ENCODE results near the gene MAPK6. TPM values are rescaled to one million over a fixed set of nuclear protein-coding genes. Genes with fewer than 3 reads are reported as not detected.

The MAPK6 gene
- total and polyA plus RNA-seq, 11 donors, result 3.6 to 26.2 (median 17.5) TPM

- H3K27me3 ChIP-seq, result peaks cover 7 to 22% (median 18%) of the 10 kb centered on the region in 9 donors
- no peaks in the 10 kb centered on the region for H3K9me3 ChIP-seq
- 72 to 74% (median 74%) methylated on average over 9 of the region's 9 CpGs for WGBS, 4 donors
- DNase-seq, result no peak
- no peak for TF ChIP-seq POLR2A (IDR thresholded peaks at IDR 0.05)
- TF ChIP-seq, protein P1, sequence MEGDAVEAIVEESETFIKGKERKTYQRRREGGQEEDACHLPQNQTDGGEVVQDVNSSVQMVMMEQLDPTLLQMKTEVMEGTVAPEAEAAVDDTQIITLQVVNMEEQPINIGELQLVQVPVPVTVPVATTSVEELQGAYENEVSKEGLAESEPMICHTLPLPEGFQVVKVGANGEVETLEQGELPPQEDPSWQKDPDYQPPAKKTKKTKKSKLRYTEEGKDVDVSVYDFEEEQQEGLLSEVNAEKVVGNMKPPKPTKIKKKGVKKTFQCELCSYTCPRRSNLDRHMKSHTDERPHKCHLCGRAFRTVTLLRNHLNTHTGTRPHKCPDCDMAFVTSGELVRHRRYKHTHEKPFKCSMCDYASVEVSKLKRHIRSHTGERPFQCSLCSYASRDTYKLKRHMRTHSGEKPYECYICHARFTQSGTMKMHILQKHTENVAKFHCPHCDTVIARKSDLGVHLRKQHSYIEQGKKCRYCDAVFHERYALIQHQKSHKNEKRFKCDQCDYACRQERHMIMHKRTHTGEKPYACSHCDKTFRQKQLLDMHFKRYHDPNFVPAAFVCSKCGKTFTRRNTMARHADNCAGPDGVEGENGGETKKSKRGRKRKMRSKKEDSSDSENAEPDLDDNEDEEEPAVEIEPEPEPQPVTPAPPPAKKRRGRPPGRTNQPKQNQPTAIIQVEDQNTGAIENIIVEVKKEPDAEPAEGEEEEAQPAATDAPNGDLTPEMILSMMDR (IDR thresholded peaks at IDR 0.05), result no peak
- no peak for ATAC-seq
- H3K27ac ChIP-seq, result no peak overlapping the region
- no peak overlapping the region for H3K4me3 ChIP-seq
- H3K4me1 ChIP-seq, result peaks cover 0 to 12% (median 6%) of the 10 kb centered on the region in 12 donors
- no peaks in the 10 kb centered on the region for H3K36me3 ChIP-seq
- intact Hi-C loops (cut with DNase I), result no loop called here
These were observed 96.8 kb downstream of the MAPK6 start for GRCh38 chr15:52115598-52116427.

Other genes starting within 250 kb of the MAPK6 start
- gene TMOD3, start 189.6 kb upstream of the MAPK6 start, total RNA-seq, result 10 to 100 TPM; 12.1 to 34.8 (median 21.4) TPM
- gene TMOD3, start 189.6 kb upstream of the MAPK6 start, polyA plus RNA-seq, result 10 to 100 TPM in 1 of 2 donors, 1 to 10 TPM in 1; 6.3 to 36.5 TPM
- 10 to 100 TPM in 1 of 9 donors, 1 to 10 TPM in 8; 4.9 to 10.4 (median 8.3) TPM for gene LEO1, start 47.4 kb upstream of the MAPK6 start, total RNA-seq
- 10 to 100 TPM in 1 of 2 donors, 1 to 10 TPM in 1; 8.3 to 12.6 TPM for gene LEO1, start 47.4 kb upstream of the MAPK6 start, polyA plus RNA-seq
- gene BCL2L10, start 93.6 kb downstream of the MAPK6 start, total RNA-seq, result under 1 TPM in 1 of 9 donors, not detected in 8; 0.20 TPM
- gene BCL2L10, start 93.6 kb downstream of the MAPK6 start, polyA plus RNA-seq, result not detected
- 10 to 100 TPM in 5 of 9 donors, 1 to 10 TPM in 4; 5.3 to 12.4 (median 10.8) TPM for gene GNB5, start 172.2 kb downstream of the MAPK6 start, total RNA-seq
- 1 to 10 TPM; 4.2 to 6.4 TPM for gene GNB5, start 172.2 kb downstream of the MAPK6 start, polyA plus RNA-seq